Raji (cell line): Measurements from ENCODE around the gene ITIH3.

Experiments used
- POLR2A ChIP-seq: IDR thresholded peaks from 2 replicates; pipeline ENCODE4 v1.6.1; 2011; ENCODE audit warnings: low read depth, low read length, control low read depth; ENCODE audit not compliant: insufficient read depth

Gene ITIH3

DNA sequence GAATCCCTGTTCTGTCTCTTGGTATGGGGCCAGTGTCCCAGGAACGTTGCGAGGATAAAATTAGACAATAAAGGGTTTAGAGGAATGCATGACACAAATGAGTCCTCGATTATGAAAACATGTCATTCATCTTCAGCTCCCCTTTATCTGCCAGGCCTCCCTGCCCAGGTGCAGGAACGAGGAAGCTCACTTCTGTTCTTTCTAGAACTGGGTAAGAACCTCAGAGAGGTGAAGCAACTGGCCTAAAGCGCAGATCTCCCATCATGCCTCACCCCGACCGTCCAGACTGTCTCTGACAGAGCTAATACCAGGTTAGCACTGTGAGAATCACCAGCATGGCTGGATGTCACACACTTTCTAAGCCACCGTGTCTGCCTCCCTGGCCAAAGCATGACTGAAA is 18.7 kb upstream of the ITIH3 start:
- TF ChIP-seq POLR2A = no peak

DNA sequence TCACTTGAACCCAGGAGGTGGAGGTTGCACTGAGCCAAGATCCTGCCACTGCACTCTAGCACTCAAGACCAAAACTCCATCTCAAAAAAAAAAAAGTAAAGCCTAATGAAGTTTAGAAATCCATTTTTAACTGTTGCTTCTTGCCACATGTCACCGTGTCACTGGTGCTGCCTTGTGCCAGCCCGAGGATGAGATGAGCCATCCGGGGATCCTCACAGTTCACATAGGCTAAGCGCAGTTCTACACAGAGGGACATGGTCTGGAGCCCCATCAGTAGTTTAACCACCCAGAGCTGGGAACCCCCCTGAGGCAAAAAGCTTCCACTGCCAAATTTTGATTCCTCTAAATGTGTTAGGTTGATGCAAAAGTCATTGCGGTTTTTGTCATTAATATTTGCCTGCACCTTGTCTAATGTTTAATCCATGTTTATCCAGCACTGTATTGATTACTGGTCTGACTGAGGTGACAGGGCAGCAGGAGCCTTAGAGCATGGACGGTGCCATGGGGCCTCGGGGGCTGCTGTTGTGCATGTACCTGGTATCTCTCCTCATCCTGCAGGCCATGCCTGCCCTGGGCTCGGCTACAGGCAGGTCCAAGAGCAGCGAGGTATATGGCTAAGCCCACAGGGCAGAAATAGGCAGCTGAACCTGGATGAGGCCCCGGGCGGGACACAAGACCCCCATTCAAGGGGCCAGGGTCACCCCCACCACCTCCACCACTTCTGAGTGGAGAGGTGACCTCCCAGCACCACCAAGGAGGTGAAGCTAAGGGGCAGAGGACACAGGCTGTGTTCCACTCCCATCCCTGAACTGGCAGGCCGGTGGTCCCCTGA is 17.3 kb upstream of the ITIH3 start, which contains the start of gene ITIH1:
Gene ITIH1, plus strand, starts transcription at position 473 of the 832 bp plus-strand sequence. Its CDS starts 17 bp downstream, at position 490.
- no peak for TF ChIP-seq POLR2A

DNA sequence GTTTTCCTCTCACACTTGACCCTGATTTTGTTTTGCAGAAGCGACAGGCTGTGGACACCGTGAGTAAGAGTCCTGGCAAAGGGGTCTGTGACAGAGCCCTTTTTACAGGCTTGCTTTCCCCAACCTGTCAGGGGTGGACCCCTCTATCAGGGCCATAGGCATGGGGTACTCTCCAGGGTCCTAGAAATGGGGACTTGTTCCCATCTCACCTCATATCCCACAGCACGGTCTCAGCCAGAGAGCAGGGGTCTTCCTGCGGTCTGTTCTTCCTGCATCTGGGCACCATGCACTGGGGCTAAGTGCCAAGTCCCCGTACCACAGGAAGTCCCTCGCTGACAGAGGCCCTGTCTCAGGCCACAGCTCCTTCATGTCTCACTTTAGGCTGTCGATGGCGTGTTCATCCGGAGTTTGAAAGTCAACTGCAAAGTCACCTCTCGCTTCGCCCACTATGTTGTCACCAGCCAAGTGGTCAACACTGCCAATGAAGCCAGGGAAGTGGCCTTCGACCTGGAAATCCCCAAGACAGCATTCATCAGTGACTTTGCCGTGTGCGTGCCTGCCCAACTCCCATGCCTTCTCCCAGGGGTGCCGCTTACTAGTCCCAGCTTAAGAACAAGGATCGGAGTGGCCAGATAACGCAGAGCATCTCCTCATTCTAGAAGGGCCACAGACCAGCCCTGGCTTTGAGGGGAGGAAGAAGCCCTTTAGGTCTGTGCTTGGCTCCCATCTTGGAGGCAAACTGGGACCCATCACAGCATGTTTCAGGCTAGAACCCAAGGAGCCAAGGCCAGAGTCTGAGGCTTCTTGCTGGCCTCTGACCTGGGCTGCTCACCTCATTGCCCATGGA is 16.4 kb upstream of the ITIH3 start:
- no peak for TF ChIP-seq POLR2A

DNA sequence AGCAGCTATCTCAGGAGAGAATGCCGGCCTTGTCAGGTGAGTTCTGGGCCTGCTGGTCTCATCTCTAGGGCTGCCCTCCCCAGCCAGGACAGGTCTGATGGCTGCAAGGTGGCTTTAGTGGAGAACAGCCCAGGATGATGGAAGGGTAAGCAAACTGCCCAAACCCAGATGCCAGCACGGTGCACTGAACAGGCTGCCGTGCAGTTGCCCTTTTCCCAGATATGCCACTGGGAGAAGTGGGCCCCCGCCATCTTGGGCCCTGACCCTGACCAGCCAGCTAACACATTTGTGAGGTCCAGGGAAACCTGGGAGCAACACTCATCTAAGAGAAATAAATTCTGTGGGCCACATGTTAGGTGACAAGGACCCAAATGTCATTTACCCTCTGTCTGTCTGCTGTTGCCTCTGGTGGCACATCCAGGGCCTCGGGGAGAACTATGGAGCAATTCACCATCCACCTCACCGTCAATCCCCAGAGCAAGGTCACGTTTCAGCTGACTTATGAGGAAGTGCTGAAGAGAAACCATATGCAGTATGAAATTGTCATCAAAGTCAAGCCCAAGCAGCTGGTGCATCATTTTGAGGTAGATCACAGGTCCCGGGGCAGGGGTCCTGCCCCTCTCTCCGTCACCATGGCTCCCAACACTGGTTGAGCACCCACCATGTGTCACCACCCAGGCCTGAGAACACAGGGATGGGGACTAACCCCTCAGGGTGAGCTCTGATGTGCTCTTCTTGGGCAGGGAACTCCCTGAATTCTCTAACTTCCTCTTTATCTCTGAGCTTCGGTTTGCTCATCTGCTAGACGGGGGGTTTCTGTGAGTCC is 15.4 kb upstream of the ITIH3 start:
- TF ChIP-seq POLR2A = no peak

DNA sequence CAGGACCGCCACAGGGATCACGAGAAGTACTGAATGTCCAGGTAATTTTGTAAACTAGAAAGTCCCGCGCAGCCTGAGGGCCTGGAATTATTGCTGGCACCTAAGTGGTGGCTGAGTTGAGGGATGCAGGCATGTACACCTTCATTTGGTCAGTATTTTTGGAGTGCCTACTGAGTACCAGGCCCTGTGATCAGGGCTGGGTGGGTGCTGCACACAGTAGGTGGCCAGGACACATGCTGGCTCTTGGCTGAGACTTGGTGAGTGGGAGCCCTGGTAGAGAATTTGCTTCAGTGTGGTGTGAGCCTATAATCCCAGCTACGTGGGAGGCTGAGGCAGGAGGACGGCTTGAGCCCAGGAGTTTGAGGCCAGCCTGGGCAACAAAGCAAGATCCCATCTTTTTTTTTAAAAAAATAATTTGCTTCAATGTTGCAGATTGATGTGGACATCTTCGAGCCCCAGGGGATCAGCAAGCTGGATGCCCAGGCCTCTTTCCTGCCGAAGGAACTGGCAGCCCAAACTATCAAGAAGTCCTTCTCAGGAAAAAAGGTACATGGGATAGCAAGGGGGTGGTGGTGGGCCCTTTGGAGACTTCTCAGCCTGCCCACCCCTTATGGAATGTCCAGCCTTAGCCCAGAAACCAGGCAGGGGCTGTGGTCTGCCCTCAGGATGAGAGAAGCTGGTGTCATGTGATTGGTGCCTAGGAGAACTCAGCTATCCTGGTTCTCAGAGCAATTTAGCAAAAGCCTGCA is 14.6 kb upstream of the ITIH3 start:
- TF ChIP-seq POLR2A = no peak

DNA sequence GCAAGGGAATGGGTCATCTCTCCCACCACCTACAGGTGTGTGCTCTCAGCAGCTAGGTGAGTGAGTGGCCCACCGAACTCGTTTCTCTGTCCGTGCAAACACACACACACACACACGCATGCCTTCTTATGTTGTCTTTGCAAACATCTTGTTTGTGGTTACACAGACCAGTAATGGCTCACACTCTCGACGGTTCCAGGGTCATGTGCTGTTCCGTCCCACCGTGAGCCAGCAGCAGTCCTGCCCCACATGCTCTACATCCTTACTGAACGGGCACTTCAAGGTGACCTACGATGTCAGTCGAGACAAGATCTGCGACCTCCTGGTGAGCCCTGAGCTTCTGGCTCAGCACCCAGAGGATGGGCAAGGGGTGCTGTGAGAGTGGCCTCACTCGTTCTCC is 12.9 kb upstream of the ITIH3 start:
- no peak for TF ChIP-seq POLR2A

DNA sequence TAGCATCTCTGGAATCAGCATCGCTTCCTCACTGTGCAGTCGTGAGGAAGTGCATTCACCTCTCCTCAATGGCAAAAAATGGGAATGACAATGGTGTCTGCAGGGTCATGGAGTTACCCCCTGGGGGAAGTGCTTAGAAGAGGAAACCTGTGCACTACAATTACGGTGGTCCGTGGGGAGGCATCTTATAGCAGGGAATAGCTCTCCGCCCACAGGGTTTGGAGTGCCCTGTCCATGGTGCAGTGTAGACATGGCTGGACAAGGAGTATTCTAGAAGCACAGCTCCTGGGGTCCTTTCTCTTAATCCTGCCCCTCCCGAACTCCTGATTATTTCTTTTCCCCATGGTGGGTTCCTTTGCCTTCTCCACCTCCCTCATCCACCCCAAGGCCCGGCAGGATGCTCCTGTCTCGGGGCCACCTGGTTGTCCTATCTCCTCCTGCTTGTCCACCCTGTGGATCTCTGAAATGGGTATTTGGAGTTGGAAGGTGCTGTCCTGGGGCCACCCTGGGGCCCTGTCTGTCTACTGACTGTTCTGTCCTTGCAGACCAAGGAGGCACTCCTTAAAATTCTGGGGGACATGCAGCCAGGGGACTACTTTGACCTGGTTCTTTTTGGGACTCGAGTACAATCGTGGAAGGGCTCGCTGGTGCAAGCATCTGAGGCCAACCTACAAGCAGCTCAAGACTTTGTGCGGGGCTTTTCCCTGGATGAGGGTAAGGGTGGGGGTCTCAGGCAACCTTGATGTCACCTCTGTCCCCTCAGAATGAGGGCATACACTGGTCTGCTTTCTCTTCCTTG is 12.0 kb upstream of the ITIH3 start:
- TF ChIP-seq POLR2A = no peak

DNA sequence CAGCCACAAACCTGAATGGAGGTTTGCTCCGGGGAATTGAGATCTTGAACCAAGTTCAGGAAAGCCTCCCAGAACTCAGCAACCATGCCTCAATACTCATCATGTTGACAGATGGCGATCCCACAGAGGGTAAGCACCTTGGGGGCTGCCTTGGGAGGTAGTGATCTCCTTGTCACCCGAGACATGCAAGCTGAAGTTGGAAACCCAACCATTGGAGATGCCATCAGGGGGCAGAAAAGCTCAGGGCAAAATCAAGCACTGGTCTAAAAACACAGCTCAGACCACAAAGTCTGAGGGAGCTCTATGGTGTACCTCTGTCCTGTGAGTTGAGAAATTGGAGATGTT is 11.4 kb upstream of the ITIH3 start:
- TF ChIP-seq POLR2A = no peak

DNA sequence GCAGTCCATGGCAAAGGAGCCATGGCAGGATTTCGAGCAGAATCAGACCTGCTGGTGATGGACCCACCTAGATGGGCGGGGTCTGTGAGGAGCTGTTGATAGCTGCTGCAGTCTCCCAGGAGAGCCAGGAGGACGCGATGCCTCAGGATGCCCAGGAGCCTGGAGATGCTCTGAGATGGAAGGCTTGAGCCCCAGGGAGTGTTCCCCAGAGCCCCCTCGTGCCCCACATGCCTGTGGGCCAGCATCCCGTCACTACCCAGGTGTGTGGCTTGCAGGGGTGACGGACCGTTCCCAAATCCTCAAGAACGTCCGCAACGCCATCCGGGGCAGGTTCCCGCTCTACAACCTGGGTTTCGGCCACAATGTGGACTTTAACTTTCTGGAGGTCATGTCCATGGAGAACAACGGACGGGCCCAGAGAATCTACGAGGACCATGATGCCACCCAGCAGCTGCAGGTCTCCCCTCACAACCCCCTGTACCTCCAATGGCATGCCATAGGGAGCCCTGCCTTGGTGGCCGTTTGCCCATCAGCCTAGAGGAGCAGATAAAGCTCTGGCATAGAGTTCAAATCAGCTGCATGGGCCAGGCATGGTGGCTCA is 10.5 kb upstream of the ITIH3 start:
- TF ChIP-seq POLR2A = no peak

DNA sequence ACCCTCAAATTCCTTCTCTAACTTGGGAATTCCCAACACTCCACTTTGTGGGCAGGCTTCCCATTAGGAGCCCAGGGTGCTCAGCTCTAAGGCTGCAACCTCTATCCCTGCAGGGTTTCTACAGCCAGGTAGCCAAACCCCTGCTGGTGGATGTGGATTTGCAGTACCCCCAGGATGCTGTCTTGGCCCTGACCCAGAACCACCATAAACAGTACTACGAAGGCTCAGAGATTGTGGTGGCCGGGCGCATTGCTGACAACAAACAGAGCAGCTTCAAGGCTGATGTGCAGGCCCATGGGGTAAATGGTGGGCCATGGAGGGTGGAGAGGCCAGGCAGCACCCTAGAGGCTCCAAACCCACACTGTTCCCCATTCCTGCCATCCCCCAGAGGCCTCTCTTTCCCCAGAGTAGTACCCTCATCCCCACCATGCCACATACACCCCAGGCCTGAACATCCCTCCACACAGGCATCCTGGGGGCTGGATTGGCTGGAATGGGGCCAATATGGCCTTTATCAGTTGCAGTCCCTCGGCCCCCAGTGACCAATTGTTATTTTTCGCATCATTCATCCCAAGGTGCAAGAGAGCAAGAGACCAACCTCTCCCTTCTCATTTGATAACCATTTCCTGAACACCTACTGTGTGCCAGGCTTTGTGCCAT is 9.5 kb upstream of the ITIH3 start:
- TF ChIP-seq POLR2A = no peak

DNA sequence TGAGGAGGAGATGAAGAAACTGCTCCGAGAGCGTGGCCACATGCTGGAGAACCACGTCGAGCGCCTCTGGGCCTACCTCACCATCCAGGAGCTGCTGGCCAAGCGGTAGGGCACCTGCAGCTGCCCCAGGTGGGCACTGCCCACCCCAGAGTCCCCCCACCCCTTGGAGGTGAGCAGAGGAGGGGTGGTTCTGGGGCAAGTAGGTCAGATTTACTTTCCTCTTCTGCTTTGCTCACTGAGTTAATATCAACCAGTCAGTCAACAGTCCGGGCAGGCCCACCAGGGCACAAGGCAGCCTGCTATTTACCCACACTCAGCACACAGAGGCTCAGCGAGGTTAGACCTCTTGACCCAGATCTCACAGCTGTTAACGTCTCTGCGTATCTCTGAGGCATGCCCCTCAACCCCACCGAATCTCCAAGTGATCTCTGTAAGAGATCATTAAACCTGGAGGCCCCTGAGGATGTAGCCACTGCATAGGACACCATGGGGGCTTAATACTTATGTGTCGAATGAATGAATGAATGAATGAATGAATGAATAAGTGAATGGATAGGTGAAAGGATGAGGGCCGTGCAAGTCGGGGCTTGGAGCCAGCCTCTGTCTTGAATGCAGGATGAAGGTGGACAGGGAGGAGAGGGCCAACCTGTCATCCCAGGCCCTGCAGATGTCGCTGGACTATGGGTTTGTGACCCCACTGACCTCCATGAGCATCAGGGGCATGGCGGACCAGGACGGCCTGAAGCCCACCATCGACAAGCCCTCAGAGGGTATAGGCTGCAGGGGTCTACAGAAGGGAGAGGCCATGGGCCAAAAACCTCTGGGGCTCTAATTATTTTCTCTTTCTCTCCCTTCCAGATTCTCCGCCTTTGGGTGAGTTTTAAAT is 8.0 kb upstream of the ITIH3 start:
- no peak for TF ChIP-seq POLR2A

DNA sequence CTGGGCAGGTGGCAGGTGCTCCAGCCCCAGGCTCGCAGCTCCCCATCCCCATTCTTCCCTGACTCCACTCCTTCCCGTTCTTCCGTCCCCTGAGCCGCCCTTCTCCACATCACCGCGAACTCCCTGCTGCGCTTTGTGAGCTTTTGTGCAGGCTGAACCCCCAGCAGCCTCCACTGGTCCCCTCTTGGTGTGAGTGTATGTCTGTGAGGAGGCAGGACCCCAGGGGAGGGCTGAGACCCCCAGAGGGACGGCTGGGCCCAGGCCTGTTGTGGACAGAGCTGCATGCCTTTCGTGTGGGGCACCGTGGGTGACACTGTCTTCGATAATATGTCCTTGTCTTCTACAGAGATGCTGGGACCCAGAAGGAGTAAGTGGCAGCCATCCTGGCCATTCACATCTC is 7.3 kb upstream of the ITIH3 start:
- no peak for TF ChIP-seq POLR2A
